ENCODE measurements around the gene PRKN. TPM values are rescaled to one million over a fixed set of nuclear protein-coding genes. Genes with fewer than 3 reads are reported as not detected.

Gene PRKN
- total RNA-seq, 2 donors from 2014 or later = 8.3 to 8.4 TPM

GRCh38 chr6:161634916-161635315 is 1092.7 kb downstream of the PRKN start:
- Mint-ChIP-seq H3K27ac (peak overlapping the region; percentile 44), H3K4me3 (no peak overlapping the region), H3K4me1 (peaks cover 2% of the 10 kb centered on the region), H3K27me3 (no peaks in the 10 kb centered on the region), H3K36me3 (ENCODE audit: low read depth) (no peaks in the 10 kb centered on the region)
- H3K9me3 ChIP-seq (ENCODE audit: control insufficient read depth, low read length, poor library complexity, severe bottlenecking) = no peaks in the 10 kb centered on the region
- ATAC-seq (no peak), DNase-seq (no peak)

GRCh38 chr6:161631676-161632194 is 1095.8 kb downstream of the PRKN start:
- Mint-ChIP-seq H3K4me3 (no peak overlapping the region), H3K27me3 (no peaks in the 10 kb centered on the region), H3K27ac (no peak overlapping the region), H3K4me1 (peaks cover 2% of the 10 kb centered on the region), H3K36me3 (ENCODE audit: low read depth) (no peaks in the 10 kb centered on the region)
- no peaks in the 10 kb centered on the region for H3K9me3 ChIP-seq (ENCODE audit: control insufficient read depth, low read length, poor library complexity, severe bottlenecking)
- ATAC-seq (no peak), DNase-seq (no peak)

- H3K4me3 Mint-ChIP-seq = no peak overlapping the region
These were observed 1096.9 kb downstream of the PRKN start for GRCh38 chr6:161630674-161631073.

GRCh38 chr6:161626132-161626676 is 1101.4 kb downstream of the PRKN start:
- DNase-seq = no peak
- H3K9me3 ChIP-seq (ENCODE audit: control insufficient read depth, low read length, poor library complexity, severe bottlenecking) = no peaks in the 10 kb centered on the region
- Mint-ChIP-seq H3K4me1 (peaks cover 2% of the 10 kb centered on the region), H3K4me3 (no peak overlapping the region), H3K27ac (no peak overlapping the region), H3K27me3 (no peaks in the 10 kb centered on the region), H3K36me3 (ENCODE audit: low read depth) (no peaks in the 10 kb centered on the region)
- ATAC-seq = no peak

More at GRCh38 chr6:161630674-161631073, 1096.9 kb downstream of the PRKN start:
- ATAC-seq = no peak
- Mint-ChIP-seq H3K27me3 (no peaks in the 10 kb centered on the region), H3K27ac (no peak overlapping the region), H3K36me3 (ENCODE audit: low read depth) (no peaks in the 10 kb centered on the region), H3K4me1 (peaks cover 2% of the 10 kb centered on the region)
- H3K9me3 ChIP-seq (ENCODE audit: control insufficient read depth, low read length, poor library complexity, severe bottlenecking) = no peaks in the 10 kb centered on the region
- DNase-seq = no peak

- no peaks in the 10 kb centered on the region for H3K27me3 Mint-ChIP-seq
- ATAC-seq (no peak), DNase-seq (no peak)
- H3K36me3 Mint-ChIP-seq (ENCODE audit: low read depth) = no peaks in the 10 kb centered on the region
- H3K9me3 ChIP-seq (ENCODE audit: control insufficient read depth, low read length, poor library complexity, severe bottlenecking) = no peaks in the 10 kb centered on the region
- H3K27ac Mint-ChIP-seq = no peak overlapping the region
- H3K4me3 Mint-ChIP-seq = no peak overlapping the region
- H3K4me1 Mint-ChIP-seq = no peaks in the 10 kb centered on the region
These were observed 1103.5 kb downstream of the PRKN start for GRCh38 chr6:161624111-161624510.

GRCh38 chr6:161622779-161623178 is 1104.8 kb downstream of the PRKN start:
- H3K36me3 Mint-ChIP-seq (ENCODE audit: low read depth) = no peaks in the 10 kb centered on the region
- no peak overlapping the region for H3K4me3 Mint-ChIP-seq
- no peaks in the 10 kb centered on the region for H3K9me3 ChIP-seq (ENCODE audit: control insufficient read depth, low read length, poor library complexity, severe bottlenecking)
- H3K4me1 Mint-ChIP-seq = no peaks in the 10 kb centered on the region
- H3K27me3 Mint-ChIP-seq = no peaks in the 10 kb centered on the region
- DNase-seq (no peak), ATAC-seq (no peak)
- no peak overlapping the region for H3K27ac Mint-ChIP-seq

- ATAC-seq = no peak
These were observed 1108.6 kb downstream of the PRKN start for GRCh38 chr6:161618831-161619454.

GRCh38 chr6:161613711-161614110 is 1113.9 kb downstream of the PRKN start:
- Mint-ChIP-seq H3K4me3 (no peak overlapping the region), H3K27ac (no peak overlapping the region)
- ATAC-seq = no peak

More at GRCh38 chr6:161618831-161619454, 1108.6 kb downstream of the PRKN start:
- H3K27ac Mint-ChIP-seq = no peak overlapping the region
- H3K27me3 Mint-ChIP-seq = no peaks in the 10 kb centered on the region
- H3K36me3 Mint-ChIP-seq (ENCODE audit: low read depth) = no peaks in the 10 kb centered on the region
- no peaks in the 10 kb centered on the region for H3K9me3 ChIP-seq (ENCODE audit: control insufficient read depth, low read length, poor library complexity, severe bottlenecking)
- no peaks in the 10 kb centered on the region for H3K4me1 Mint-ChIP-seq
- no peak overlapping the region for H3K4me3 Mint-ChIP-seq
- no peak for DNase-seq

GRCh38 chr6:161608771-161609170 is 1118.8 kb downstream of the PRKN start:
- Mint-ChIP-seq H3K27me3 (no peaks in the 10 kb centered on the region), H3K36me3 (ENCODE audit: low read depth) (no peaks in the 10 kb centered on the region), H3K4me1 (no peaks in the 10 kb centered on the region), H3K4me3 (no peak overlapping the region), H3K27ac (no peak overlapping the region)
- no peaks in the 10 kb centered on the region for H3K9me3 ChIP-seq (ENCODE audit: control insufficient read depth, low read length, poor library complexity, severe bottlenecking)
- DNase-seq (no peak), ATAC-seq (no peak)

More at GRCh38 chr6:161613711-161614110, 1113.9 kb downstream of the PRKN start:
- H3K9me3 ChIP-seq (ENCODE audit: control insufficient read depth, low read length, poor library complexity, severe bottlenecking) = no peaks in the 10 kb centered on the region
- no peaks in the 10 kb centered on the region for H3K36me3 Mint-ChIP-seq (ENCODE audit: low read depth)
- no peaks in the 10 kb centered on the region for H3K4me1 Mint-ChIP-seq
- DNase-seq = no peak
- no peaks in the 10 kb centered on the region for H3K27me3 Mint-ChIP-seq

- Mint-ChIP-seq H3K4me1 (no peaks in the 10 kb centered on the region), H3K4me3 (no peak overlapping the region), H3K27ac (no peak overlapping the region), H3K27me3 (no peaks in the 10 kb centered on the region), H3K36me3 (ENCODE audit: low read depth) (no peaks in the 10 kb centered on the region)
- no peak for ATAC-seq
- H3K9me3 ChIP-seq (ENCODE audit: control insufficient read depth, low read length, poor library complexity, severe bottlenecking) = no peaks in the 10 kb centered on the region
- no peak for DNase-seq
These were observed 1119.8 kb downstream of the PRKN start for GRCh38 chr6:161607696-161608297.

GRCh38 chr6:161602359-161602758 is 1125.2 kb downstream of the PRKN start:
- H3K4me1 Mint-ChIP-seq = no peaks in the 10 kb centered on the region
- no peaks in the 10 kb centered on the region for H3K36me3 Mint-ChIP-seq (ENCODE audit: low read depth)
- H3K4me3 Mint-ChIP-seq = no peak overlapping the region
- no peaks in the 10 kb centered on the region for H3K9me3 ChIP-seq (ENCODE audit: control insufficient read depth, low read length, poor library complexity, severe bottlenecking)
- H3K27me3 Mint-ChIP-seq = no peaks in the 10 kb centered on the region
- ATAC-seq (no peak), DNase-seq (no peak)
- no peak overlapping the region for H3K27ac Mint-ChIP-seq

- Mint-ChIP-seq H3K36me3 (ENCODE audit: low read depth) (no peaks in the 10 kb centered on the region), H3K27ac (no peak overlapping the region), H3K27me3 (no peaks in the 10 kb centered on the region), H3K4me1 (no peaks in the 10 kb centered on the region), H3K4me3 (no peak overlapping the region)
- no peaks in the 10 kb centered on the region for H3K9me3 ChIP-seq (ENCODE audit: control insufficient read depth, low read length, poor library complexity, severe bottlenecking)
- no peak for DNase-seq
- ATAC-seq = no peak
These were observed 1128.7 kb downstream of the PRKN start for GRCh38 chr6:161598896-161599295.

- no peaks in the 10 kb centered on the region for H3K9me3 ChIP-seq (ENCODE audit: control insufficient read depth, low read length, poor library complexity, severe bottlenecking)
- no peaks in the 10 kb centered on the region for H3K36me3 Mint-ChIP-seq (ENCODE audit: low read depth)
- no peak overlapping the region for H3K27ac Mint-ChIP-seq
- no peak overlapping the region for H3K4me3 Mint-ChIP-seq
- ATAC-seq = no peak
- H3K27me3 Mint-ChIP-seq = no peaks in the 10 kb centered on the region
- no peak for DNase-seq
- no peaks in the 10 kb centered on the region for H3K4me1 Mint-ChIP-seq
These were observed 1130.6 kb downstream of the PRKN start for GRCh38 chr6:161596807-161597520.

Measured in T-helper 17 cell (primary cell).